WTC11 (cell line): ENCODE data around the gene ABCF2. TPM values are rescaled to one million over a fixed set of nuclear protein-coding genes. Genes with fewer than 3 reads are reported as not detected.

Experiments
- ATAC-seq: fragments of 200-7000 bp; cut with Tn5 transposase; 2 replicates; pipeline ENCODE4 v1.10.0; 2021; ENCODE audit warnings: mild to moderate bottlenecking, moderate library complexity
- CTCF ChIA-PET: fragments of 300-600 bp; sonication (Branson Sonifier 250); formaldehyde crosslinking; loops from one replicate; lab custom pipeline; 2021; ENCODE audit warnings: antibody characterized with exemption; lab: Charles Lee
- POLR2A ChIA-PET: fragments of 350-600 bp; sonication (Branson Sonifier 250); formaldehyde crosslinking; loops from one replicate; lab custom pipeline; 2021; ENCODE audit warnings: antibody characterized with exemption; lab: Charles Lee
- DNase-seq: peaks from one replicate; pipeline ENCODE4 v3.0.0; 2021; ENCODE audit warnings: low spot score
- H3K27ac Mint-ChIP-seq: 2 replicates; pipeline ENCODE4 v1.8.0; 2021; ENCODE audit warnings: mixed read lengths
- H3K27me3 Mint-ChIP-seq: 2 replicates; pipeline ENCODE4 v1.8.0; 2021; ENCODE audit warnings: low read depth, mild to moderate bottlenecking, moderate library complexity, mixed read lengths
- H3K36me3 Mint-ChIP-seq: 2 replicates; pipeline ENCODE4 v1.8.0; 2021; ENCODE audit warnings: mixed read lengths
- H3K4me1 Mint-ChIP-seq: 2 replicates; pipeline ENCODE4 v1.8.0; 2022; ENCODE audit warnings: mixed read lengths
- H3K4me3 Mint-ChIP-seq: 2 replicates; pipeline ENCODE4 v1.8.0; 2021; ENCODE audit warnings: mild to moderate bottlenecking, moderate library complexity, mixed read lengths
- H3K9me3 Mint-ChIP-seq: 2 replicates; pipeline ENCODE4 v1.8.0; 2021; ENCODE audit warnings: mixed read lengths
- CREM ChIP-seq: sonication (generic); formaldehyde crosslinking; IDR thresholded peaks from 2 replicates; pipeline ENCODE4 v1.8.1; 2022; ENCODE audit warnings: mild to moderate bottlenecking, missing genetic modification reagents, moderate library complexity
- E2F1 ChIP-seq: sonication (generic); formaldehyde crosslinking; IDR thresholded peaks from 2 replicates; pipeline ENCODE4 v1.8.0; 2022; ENCODE audit warnings: mild to moderate bottlenecking, missing genetic modification reagents
- ESRRA ChIP-seq: sonication (generic); formaldehyde crosslinking; IDR thresholded peaks from 2 replicates; pipeline ENCODE4 v1.8.1; 2022; ENCODE audit warnings: mild to moderate bottlenecking, missing genetic modification reagents, borderline replicate concordance
- FOXP1 ChIP-seq: sonication (generic); formaldehyde crosslinking; IDR thresholded peaks from 2 replicates; pipeline ENCODE4 v1.8.0; 2022; ENCODE audit warnings: missing genetic modification reagents, mild to moderate bottlenecking, moderate library complexity, borderline replicate concordance
- HMGA2 ChIP-seq: fragments of 250-450 bp; sonication (Bioruptor Pico); IDR thresholded peaks from 2 replicates; pipeline ENCODE4 v1.4.0; 2021; ENCODE audit warnings: mild to moderate bottlenecking, moderate library complexity
- HMGXB4 ChIP-seq: sonication (generic); formaldehyde crosslinking; IDR thresholded peaks from 2 replicates; pipeline ENCODE4 v1.8.1; 2023; ENCODE audit warnings: mild to moderate bottlenecking, moderate library complexity, missing genetic modification reagents
- IRF1 ChIP-seq: sonication (generic); formaldehyde crosslinking; IDR thresholded peaks from 2 replicates; pipeline ENCODE4 v1.8.0; 2023; ENCODE audit warnings: missing genetic modification reagents
- MAX ChIP-seq: sonication (generic); formaldehyde crosslinking; IDR thresholded peaks from 2 replicates; pipeline ENCODE4 v1.8.0; 2022; ENCODE audit warnings: mild to moderate bottlenecking, missing genetic modification reagents
- MYBL2 ChIP-seq: sonication (generic); formaldehyde crosslinking; IDR thresholded peaks from 2 replicates; pipeline ENCODE4 v1.8.1; 2023; ENCODE audit warnings: mild to moderate bottlenecking, moderate library complexity, missing genetic modification reagents
- SMAD3 ChIP-seq: sonication (generic); formaldehyde crosslinking; IDR thresholded peaks from 2 replicates; pipeline ENCODE4 v1.8.0; 2022; ENCODE audit warnings: missing genetic modification reagents, mild to moderate bottlenecking, borderline replicate concordance
- SP1 ChIP-seq: sonication (generic); formaldehyde crosslinking; conservative IDR thresholded peaks from 2 replicates; pipeline ENCODE4 v1.8.1; 2022; ENCODE audit warnings: missing genetic modification reagents
- TEAD1 ChIP-seq: sonication (generic); formaldehyde crosslinking; IDR thresholded peaks from 2 replicates; pipeline ENCODE4 v1.8.0; 2022; ENCODE audit warnings: mild to moderate bottlenecking, missing genetic modification reagents
- TEAD4 ChIP-seq: sonication (generic); formaldehyde crosslinking; IDR thresholded peaks from 2 replicates; pipeline ENCODE4 v1.8.0; 2022; ENCODE audit warnings: mild to moderate bottlenecking, missing genetic modification reagents
- ZMAT4 ChIP-seq: fragments of 250-450 bp; sonication (Bioruptor Pico); IDR thresholded peaks from 2 replicates; pipeline ENCODE4 v1.9.0; 2021; ENCODE audit warnings: mild to moderate bottlenecking
- ZNF263 ChIP-seq: sonication (generic); formaldehyde crosslinking; IDR thresholded peaks from 2 replicates; pipeline ENCODE4 v1.8.1; 2022; ENCODE audit warnings: low read depth, mild to moderate bottlenecking, moderate library complexity, missing genetic modification reagents
- ZNF396 ChIP-seq: fragments of 250-450 bp; sonication (Bioruptor Pico); IDR thresholded peaks from 2 replicates; pipeline ENCODE4 v1.8.0; 2021; ENCODE audit warnings: mild to moderate bottlenecking, moderate library complexity, borderline replicate concordance
- ZNF512 ChIP-seq: sonication (generic); formaldehyde crosslinking; IDR thresholded peaks from 2 replicates; pipeline ENCODE4 v1.8.1; 2022; ENCODE audit warnings: missing genetic modification reagents, borderline replicate concordance
- ZNF532 ChIP-seq: fragments of 250-450 bp; sonication (Bioruptor Pico); IDR thresholded peaks from 2 replicates; pipeline ENCODE4 v1.9.0; 2021; ENCODE audit warnings: mild to moderate bottlenecking, borderline replicate concordance
- ZNF671 ChIP-seq: fragments of 250-450 bp; sonication (Bioruptor Pico); IDR thresholded peaks from 2 replicates; pipeline ENCODE4 v1.8.0; 2021; ENCODE audit warnings: mild to moderate bottlenecking
- ZSCAN18 ChIP-seq: fragments of 250-450 bp; sonication (Bioruptor Pico); IDR thresholded peaks from 2 replicates; pipeline ENCODE4 v2.1.2; 2022; ENCODE audit warnings: mild to moderate bottlenecking, moderate library complexity
- total RNA-seq: library from RNA; stranded (reverse); gene quantifications from 3 replicates; pipeline ENCODE4 v1.2.3, GENCODE V29; 2021

Gene ABCF2
- total RNA-seq, 1 experiment from 2014 or later: 43.7 TPM

GRCh38 chr7:151249732-151250072 lies 22.7 kb upstream of the ABCF2 start:
- no peak for TF ChIP-seq ZNF532 (CRISPR knock-in tag)
- TF ChIP-seq TEAD4 (CRISPR knock-in tag): no peak
- no peak for TF ChIP-seq ZSCAN18
- no peak for TF ChIP-seq ZMAT4 (CRISPR knock-in tag)
- no peak for TF ChIP-seq MAX
- no peak for TF ChIP-seq HMGA2
- no peak for TF ChIP-seq IRF1 (CRISPR knock-in tag)
- no peak for TF ChIP-seq TEAD1 (CRISPR knock-in tag)
- TF ChIP-seq SP1 (CRISPR knock-in tag): no peak
- TF ChIP-seq SMAD3 (CRISPR knock-in tag): no peak
- TF ChIP-seq ZNF263: no peak
- no peak for TF ChIP-seq ZNF671 (CRISPR knock-in tag)
- TF ChIP-seq MYBL2 (CRISPR knock-in tag): no peak
- TF ChIP-seq CREM (CRISPR knock-in tag): no peak
- no peak for TF ChIP-seq FOXP1
- no peak for TF ChIP-seq ZNF396 (CRISPR knock-in tag)
- TF ChIP-seq E2F1 (CRISPR knock-in tag): no peak
- no peak for TF ChIP-seq HMGXB4 (CRISPR knock-in tag)
- no peak for TF ChIP-seq ESRRA (CRISPR knock-in tag)
- TF ChIP-seq ZNF512 (CRISPR knock-in tag): no peak
- Mint-ChIP-seq H3K36me3 (no peaks in the 10 kb centered on the region), H3K27me3 (peaks cover 72% of the 10 kb centered on the region), H3K27ac (no peak overlapping the region), H3K4me3 (peak overlapping the region; percentile 71), H3K9me3 (no peaks in the 10 kb centered on the region), H3K4me1 (peaks cover 54% of the 10 kb centered on the region)
- POLR2A ChIA-PET: interaction anchor here (1.8 kb wide), 1 partner anchor 22 kb away, joined by 6 read pairs; no protein-coding TSS in a partner anchor
- peak; percentile 7; the same call in 1 of the 2 replicates for ATAC-seq
- DNase-seq: peak; percentile 52
- CTCF ChIA-PET: interaction anchor here (1.0 to 1.4 kb wide), 2 partner anchors 55 to 134 kb away, joined by 3 to 5 read pairs; no protein-coding TSS in a partner anchor
